Hepatic stellate cell (primary cell): ENCODE results near the gene LRRC3B.
"Not testable (repeated sequence)": the region's sequence is repeated elsewhere in the genome, so short reads cannot be mapped to it uniquely, and the experiment has no call there.

Source experiments
- DNase-seq: peaks from one replicate; pipeline ENCODE4 v3.0.0; 2011; ENCODE audit warnings: low spot score

Gene LRRC3B

GRCh38 chr3:26622621-26623418, at the start of gene LRRC3B:
Gene LRRC3B (plus strand): TSS chr3:26622772. CDS start chr3:26709673, 86,901 bp downstream.
- DNase-seq, result no peak

- DNase-seq, result no peak
Observed at GRCh38 chr3:26574766-26575165, 47.8 kb upstream of the LRRC3B start.

- no peak for DNase-seq
Observed at GRCh38 chr3:26579116-26579515, 43.5 kb upstream of the LRRC3B start.

GRCh38 chr3:26587571-26587970, 35.0 kb upstream of the LRRC3B start:
- no peak for DNase-seq

- no peak for DNase-seq
Observed at GRCh38 chr3:26588931-26589330, 33.6 kb upstream of the LRRC3B start.

GRCh38 chr3:26589678-26590077, 32.9 kb upstream of the LRRC3B start:
- no peak for DNase-seq

- no peak for DNase-seq
Observed at GRCh38 chr3:26590919-26591484, 31.6 kb upstream of the LRRC3B start.

- DNase-seq, result no peak
Observed at GRCh38 chr3:26591926-26592325, 30.6 kb upstream of the LRRC3B start.

GRCh38 chr3:26592451-26592850, 30.1 kb upstream of the LRRC3B start:
- DNase-seq, result no peak

GRCh38 chr3:26596335-26596734, 26.2 kb upstream of the LRRC3B start:
- no peak for DNase-seq

- not testable (repeated sequence) for DNase-seq
Observed at GRCh38 chr3:26603311-26603710, 19.3 kb upstream of the LRRC3B start.

GRCh38 chr3:26603771-26604170, 18.8 kb upstream of the LRRC3B start:
- not testable (repeated sequence) for DNase-seq

- no peak for DNase-seq
Observed at GRCh38 chr3:26614006-26614685, 8.4 kb upstream of the LRRC3B start.

- no peak for DNase-seq
Observed at GRCh38 chr3:26621176-26621575, 1.4 kb upstream of the LRRC3B start.

GRCh38 chr3:26621906-26622620, 509 bp upstream of the LRRC3B start:
- no peak for DNase-seq

GRCh38 chr3:26623419-26624208, 1.0 kb downstream of the LRRC3B start:
- no peak for DNase-seq

GRCh38 chr3:26624209-26624765, 1.7 kb downstream of the LRRC3B start:
- no peak for DNase-seq

- no peak for DNase-seq
Observed at GRCh38 chr3:26625187-26625586, 2.6 kb downstream of the LRRC3B start.

- no peak for DNase-seq
Observed at GRCh38 chr3:26627080-26627479, 4.5 kb downstream of the LRRC3B start.

GRCh38 chr3:26628915-26629314, 6.3 kb downstream of the LRRC3B start:
- no peak for DNase-seq

GRCh38 chr3:26630669-26631389, 8.3 kb downstream of the LRRC3B start:
- DNase-seq, result no peak
